GM10847 (cell line): ENCODE data around the gene PALD1.

Source experiments
- POLR2A ChIP-seq: IDR thresholded peaks from 2 replicates; pipeline ENCODE4 v1.6.1; 2011; ENCODE audit not compliant: insufficient read length; ENCODE audit errors: extremely low read depth

Gene PALD1

DNA sequence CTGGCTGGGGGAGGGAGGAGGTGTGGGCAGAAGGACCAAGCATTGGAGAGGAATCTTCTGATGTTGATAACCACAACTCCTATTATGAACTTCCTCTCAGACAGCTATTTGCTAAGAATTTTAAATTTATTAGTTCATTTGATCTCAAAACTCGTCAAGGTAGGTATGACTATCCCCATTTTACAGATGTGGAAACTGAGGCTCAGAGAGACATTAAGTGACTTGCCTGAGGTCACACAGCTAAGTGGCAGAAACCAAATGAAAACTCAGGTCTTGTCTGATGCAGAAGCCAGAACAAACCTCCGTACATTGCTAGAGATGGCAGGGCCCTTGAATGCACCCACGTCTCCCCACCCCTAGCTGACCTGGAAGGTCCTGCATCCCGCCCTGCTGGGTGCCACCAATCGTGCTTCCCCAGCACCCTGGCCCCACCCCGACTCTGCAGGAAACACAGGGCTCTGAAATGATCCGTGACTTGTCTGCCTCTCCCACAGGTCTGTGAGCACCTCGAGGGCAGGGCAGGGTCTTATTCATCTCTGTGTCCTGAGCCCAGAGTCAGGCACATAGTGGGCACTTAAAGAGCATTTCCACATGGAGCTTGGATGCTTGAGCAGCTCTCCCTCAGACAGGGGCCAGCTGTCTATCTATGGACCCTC, 5.6 kb upstream of the PALD1 start:
- no peak for TF ChIP-seq POLR2A

DNA sequence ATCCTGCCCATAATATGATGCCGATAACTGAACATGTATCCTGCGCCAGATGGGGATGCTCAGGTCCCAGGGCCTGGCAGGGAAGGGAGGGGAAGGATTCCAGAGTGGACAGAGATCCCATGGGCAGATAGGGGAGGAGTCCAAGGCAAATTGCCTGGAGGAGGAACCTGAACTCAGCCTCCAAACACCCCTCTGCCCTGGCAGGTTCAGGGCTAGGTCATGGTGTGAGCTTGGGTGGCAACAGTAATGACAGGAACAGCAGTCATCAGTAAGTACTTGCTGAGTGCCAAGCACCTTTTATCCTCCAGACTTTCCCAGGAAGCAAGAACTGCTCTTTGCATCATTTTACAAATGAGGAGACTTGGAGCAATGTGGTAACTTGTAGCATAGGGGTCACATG, 3.8 kb upstream of the PALD1 start:
- no peak for TF ChIP-seq POLR2A

DNA sequence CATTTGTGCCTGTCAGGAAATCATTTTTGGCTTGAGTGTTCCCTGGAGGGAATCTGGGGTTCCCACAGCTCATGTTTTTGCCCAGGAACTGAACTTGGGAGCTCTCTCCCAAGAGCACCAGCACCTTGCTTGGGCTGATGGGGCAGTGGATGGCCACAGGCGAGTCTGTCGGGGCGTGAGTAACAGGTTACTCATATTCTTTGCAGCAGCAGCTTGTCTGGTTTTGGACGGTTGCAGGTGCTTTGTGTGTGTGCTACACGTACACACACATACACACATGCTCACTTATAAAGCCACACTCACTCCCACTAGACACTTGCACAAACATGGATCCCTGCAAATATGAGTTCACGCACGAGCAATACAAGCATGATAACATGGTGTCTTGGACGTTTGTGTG, 2.9 kb upstream of the PALD1 start:
- no peak for TF ChIP-seq POLR2A

DNA sequence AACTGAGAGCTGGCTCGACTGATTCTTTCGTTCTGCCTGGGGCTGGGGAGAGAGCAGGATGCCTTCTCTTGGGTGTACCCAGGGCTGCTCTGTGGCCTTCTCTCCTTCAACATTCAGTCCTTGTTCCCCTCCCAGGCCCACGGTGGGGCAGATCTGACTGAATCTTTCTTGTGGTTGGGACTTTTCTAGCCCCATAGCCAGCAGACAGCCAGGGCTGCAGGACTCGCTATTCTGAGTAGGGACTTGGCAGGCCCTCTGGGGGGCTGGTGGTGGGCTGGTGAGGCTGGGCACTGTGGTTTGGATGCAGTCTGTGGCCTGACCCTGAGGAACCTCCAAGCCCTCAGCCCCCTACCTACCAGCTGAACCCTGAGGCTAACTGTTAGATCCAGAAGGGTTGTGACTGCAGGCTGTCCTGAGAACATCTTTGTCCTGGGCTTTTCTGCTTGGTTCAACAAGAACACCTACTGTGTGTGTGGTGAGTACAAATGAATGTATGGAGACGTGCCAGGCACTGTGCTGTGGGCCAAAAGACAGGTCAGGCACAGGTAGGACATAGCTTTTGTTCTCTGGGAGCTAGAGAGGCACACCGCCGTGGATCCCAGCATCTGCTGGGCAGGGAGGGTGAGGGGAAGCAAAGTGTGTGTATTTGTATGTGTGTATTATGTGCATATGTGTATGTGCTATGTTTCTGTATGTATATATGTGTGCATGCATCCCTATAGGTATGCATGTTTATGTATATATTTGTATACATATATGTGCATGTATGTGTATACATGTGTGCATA, 2.1 kb upstream of the PALD1 start:
- TF ChIP-seq POLR2A = no peak

DNA sequence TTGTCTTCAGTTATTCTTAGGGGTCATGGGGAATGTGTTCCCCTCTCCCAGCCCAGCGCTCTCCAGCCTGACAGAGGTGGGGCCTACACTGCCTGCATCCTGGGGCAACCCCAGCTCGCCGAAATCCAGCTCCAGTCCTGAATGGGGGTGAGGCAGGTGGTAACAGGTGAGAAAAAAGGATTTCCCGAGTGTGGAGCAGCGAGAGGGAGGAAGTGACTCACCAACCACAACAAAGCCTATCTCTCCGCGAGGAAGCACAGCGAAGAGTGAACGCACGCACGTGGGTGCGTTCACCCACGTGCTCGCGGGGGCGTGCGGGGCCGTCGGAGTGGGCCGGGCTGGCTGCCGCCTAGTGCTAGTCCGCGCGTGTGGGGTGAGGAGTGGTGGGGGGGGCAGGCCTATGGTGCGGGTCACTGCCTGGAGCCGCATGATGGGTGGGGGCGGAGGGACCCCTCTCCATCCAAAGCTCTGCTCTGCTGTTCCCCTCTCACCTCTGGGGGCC, 855 bp upstream of the PALD1 start:
- no peak for TF ChIP-seq POLR2A

DNA sequence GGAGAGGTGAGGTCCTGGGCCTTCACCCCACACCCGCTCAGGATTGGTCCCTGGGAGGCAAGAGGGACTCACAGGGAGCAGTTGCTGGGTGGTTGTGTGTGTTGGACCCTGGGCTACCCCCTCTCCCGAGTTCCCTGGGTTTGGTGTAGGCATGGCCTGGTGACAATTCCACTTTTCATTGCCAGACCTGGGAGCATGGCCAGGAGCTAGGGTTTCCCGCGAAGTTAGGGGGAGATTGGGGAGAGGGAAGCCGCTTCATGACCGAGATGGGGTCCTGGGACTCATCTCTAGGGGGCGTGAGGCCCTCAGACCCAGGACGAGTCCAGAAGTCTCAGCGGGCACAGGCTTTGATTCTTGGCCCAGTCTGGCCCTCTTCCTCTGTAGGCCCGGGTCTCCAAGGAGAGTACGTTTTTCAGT, 606 bp downstream of the PALD1 start:
- no peak for TF ChIP-seq POLR2A

DNA sequence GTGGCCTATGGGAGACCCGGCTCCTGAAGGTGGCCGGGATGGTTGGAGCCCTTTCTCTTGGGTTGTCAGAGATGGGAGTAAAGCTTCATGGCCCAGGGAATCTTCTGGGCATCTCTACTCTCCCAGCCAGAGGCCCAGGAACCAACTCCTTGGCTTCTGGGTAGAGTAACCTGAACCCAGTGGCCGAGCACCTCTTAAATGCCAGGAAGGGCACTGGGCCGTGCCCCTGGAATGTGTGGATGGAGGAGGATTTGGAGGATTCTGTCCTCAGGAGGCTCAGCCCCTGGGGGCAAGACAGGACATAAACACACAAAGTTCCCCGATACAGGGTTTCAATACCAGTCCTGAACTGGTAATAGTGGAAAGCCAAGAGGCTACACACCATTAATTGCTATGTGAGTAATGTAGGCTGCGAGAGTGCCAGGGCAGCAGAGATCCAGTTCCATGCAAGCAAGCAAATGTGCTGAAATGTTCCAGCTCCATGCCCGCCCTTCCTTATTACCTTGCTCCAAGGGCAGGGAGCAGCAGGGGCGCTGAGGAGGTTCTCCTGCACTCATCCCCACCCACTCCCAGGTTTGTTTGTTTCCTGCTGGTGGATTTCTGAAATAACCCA, 1.2 kb downstream of the PALD1 start:
- TF ChIP-seq POLR2A = no peak

DNA sequence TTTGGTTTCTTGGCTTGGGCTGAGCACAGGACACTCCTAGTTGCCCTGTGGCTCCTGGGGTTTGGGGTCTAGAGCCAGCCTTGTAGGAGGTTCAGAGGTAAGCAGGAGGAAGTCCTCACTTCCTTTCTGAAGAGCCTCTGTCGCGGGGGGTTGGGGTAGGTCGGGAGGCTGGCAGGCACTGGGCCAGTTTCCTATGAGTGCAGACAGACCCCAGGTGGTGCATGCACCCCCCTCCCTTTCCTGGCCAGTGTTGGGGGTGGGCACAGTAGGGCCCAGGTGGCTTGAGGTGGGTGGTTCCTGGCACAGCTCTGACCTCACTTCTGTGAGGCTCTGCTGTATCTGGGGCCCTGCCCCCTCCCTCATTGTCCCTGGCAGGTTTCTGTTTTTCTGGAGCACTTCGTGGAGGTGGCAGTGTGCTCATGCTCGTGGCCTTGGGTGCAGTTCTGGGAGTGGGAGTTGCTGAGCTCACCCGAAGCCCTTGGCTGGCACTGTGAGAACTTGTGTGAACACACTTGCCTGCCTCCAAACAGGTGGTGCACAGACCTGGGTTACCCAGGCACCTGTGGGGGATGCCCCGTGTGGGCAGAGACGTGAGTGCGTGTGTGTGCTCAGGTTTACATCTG, 1.8 kb downstream of the PALD1 start:
- TF ChIP-seq POLR2A = no peak

DNA sequence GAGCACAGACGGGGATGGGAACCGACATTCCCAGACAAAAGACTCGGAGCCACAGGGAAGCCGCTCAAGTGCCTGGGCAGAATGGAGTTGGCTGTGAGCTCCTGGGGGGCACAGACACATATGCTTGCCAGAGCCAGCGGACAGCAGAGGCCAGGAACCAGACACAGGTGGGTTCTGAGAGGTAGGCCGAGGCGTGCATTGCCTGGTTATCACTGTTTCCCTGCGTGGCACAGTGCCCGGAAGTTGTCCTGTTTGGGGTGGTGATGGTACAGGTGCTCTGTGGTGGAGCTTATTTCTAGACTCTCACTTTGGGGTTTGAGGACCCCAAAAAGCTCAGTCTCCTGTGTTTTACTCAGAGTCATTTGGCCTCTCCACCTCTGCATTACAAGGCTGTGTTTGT, 2.5 kb downstream of the PALD1 start:
- no peak for TF ChIP-seq POLR2A

DNA sequence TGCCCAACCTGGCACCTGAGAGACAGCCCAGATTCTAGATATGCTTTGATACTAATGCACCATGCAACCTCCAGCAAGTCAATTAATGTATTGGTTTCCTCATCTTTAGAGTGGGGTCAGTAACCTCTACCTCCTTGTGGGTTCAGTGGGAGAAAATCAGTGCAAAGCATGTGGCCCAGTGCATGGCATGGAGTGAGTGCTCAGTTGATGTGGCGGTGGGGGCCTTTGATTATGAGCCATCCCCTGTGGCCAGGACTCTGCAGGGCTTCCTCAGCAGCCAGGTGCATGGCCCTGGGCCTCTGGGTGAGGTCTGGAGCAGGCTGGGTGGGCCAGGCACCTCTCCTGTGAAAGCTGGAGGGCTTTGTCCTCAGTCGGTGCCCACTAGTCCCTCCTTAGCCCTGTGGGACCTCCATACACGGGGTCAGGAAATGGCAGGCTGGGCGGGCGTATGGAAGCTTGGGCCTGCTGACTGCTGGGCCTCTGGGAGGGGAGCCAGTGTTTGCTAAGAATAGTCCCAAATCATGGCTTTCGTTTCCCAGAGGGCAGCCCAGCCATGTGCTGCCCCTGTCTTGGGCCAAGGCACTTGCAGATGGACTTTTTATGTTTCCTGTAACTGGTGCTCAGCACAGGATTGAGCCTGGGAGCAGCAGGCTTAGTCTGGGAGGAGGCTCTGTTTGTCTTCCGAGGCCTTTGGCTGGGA, 3.4 kb downstream of the PALD1 start:
- TF ChIP-seq POLR2A = no peak

DNA sequence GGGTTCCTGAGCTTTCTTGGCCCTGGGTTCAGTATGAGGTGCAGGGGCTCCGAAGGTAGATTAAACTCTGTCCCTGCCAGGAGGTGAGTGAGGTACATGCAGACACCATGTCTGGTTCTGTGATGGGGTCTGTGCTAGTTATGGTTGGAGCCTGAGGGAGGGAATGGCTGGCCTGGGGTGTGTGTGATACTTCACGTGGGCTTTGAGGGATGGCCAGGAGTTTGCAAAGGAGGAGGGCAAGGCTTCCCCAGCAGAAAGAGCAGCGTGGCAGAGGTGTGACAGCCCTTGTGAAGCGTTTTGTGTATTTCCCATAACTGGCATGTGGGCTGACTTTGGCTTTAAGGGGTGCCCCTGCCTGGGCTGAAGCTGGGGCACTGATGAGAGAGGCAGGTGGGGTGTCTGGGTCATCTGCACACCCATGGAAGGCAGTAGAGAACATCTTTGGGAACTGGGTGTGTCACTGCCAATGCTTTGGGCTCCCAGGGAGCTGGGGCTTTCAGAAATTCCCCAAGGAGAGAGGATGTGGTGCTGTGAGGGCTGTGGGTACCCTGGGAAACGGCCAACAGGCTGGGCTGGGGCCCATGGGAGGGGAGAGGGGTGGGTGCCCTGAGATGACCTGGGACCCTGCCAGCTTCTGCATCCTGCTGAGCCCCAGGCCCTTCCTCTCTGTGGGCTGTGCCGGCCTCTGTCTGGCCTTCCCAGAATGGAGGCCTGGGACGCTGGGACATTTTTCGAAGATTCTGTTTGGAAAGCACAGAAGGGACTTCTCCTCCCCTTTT, 4.6 kb downstream of the PALD1 start:
- TF ChIP-seq POLR2A = no peak

DNA sequence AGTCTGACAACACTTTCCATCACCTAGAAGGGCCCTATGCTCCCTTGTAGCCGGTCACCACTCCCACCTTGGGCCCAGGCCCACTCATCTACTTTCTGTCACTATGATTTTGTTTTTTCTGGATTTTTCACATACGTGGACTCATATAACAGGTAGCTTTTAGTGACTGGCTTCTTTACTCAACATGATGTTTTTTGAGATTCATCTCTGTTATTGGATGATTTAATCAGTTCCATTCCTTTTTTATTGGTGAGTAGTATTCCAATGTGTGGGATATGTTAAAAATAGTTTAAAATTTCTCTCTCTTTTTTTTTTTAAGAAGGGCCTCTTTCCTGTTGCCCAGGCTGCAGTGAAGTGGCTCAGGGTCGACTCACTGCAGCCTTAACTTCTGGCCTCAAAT, 9.3 kb downstream of the PALD1 start:
- no peak for TF ChIP-seq POLR2A

DNA sequence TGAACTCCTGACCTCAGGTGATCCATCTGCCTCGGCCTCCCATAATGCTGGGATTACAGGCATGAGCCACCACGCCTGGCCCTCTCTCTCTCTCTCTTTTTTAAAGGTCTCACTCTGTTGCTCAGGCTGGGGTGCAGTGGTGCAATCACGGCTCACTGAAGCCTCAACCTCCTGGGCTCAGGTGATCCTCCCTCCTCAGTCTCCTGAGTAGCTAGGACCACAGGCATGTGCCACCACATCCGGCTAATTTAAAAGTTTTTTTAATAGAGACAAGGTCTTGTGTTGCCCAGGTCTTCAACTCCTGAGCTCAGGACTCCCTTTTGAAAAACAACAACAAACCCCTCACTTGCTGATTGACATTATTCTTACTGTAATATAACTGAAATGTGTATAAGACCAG, 11.6 kb downstream of the PALD1 start:
- TF ChIP-seq POLR2A = no peak

DNA sequence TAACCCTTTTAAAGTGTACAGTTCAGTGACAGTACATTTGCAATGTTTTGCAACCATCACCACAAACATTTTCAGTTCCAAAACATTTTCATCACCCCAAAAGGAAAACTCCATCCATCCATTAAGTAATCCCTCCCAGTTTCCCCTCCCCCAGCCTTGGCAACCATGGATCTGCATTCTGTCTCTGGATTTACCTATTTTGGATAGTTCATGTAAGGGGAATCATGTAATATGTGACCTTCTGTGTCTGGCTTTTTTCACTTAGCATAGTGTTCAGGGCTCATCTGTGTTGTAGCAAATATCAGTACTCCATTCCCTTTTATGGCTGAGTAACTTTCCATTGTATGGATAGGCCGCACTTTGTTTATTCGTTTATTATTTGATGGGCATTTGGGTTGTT, 13.0 kb downstream of the PALD1 start:
- TF ChIP-seq POLR2A = no peak

DNA sequence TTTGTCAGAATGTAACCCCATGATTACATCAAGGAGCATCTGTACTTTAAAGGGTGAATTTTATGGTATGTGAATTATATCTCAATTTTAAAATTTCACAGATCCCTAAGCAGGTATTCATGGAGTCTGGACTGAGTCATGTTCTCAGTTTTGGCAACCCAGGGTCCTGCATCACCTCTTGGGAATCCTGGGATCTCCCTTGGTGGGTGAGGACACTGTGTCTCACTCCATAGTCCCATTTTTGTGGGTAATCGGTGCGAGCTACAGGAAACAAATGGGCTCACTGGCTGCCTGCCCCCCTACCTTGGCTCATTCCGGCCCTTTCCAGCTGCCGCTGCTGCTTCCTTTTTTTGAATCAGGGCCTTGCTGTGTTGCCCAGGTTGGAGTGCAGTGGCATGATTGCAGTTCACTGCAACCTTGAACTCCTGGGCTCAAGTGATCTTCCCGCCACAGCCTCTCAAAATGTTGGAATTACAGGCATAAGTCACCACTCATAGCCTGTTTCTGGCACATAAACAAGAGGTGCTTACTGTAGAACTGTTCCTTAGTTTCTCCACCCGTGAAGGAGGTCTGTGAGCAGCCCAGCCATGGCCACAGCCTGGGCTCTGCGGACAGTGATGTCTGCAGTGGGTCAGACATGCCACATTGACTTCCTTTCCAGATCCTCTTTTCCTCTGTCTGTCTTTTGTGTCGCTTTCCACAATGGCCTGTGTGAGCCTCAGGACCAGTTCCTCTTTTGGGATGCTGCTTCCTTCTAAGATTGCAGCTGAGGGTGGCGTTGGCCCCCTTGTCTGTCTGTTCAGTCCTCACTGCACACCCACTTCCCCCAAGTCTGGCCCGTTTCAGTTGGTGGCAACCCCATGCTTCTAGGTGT, 14.5 kb downstream of the PALD1 start:
- TF ChIP-seq POLR2A = no peak
